T-helper 2 cell treated with Interferon-gamma antibody and Interleukin-4, amounts not matched to agents 5 μg/mL and 100 μg/mL, for 36 hours (primary cell): ENCODE data around the gene CDIPT.

Experiments used
- DNase-seq: peaks from one replicate; pipeline ENCODE4 v3.0.0; 2021; ENCODE audit warnings: low spot score
- H3K27ac Mint-ChIP-seq: one replicate; pipeline ENCODE4 v1.8.0; 2021; ENCODE audit warnings: mild to moderate bottlenecking, mixed read lengths
- H3K27me3 Mint-ChIP-seq: one replicate; pipeline ENCODE4 v1.8.0; 2021; ENCODE audit warnings: low read depth, mixed read lengths
- H3K36me3 Mint-ChIP-seq: one replicate; pipeline ENCODE4 v1.8.0; 2021; ENCODE audit warnings: low read depth, mixed read lengths
- H3K4me1 Mint-ChIP-seq: one replicate; pipeline ENCODE4 v1.8.0; 2021; ENCODE audit warnings: low read depth, mixed read lengths
- H3K4me3 Mint-ChIP-seq: one replicate; pipeline ENCODE4 v1.8.0; 2022; ENCODE audit warnings: mild to moderate bottlenecking, moderate library complexity, mixed read lengths
- H3K9me3 Mint-ChIP-seq: one replicate; pipeline ENCODE4 v1.8.0; 2021; ENCODE audit warnings: mixed read lengths

Gene CDIPT

DNA sequence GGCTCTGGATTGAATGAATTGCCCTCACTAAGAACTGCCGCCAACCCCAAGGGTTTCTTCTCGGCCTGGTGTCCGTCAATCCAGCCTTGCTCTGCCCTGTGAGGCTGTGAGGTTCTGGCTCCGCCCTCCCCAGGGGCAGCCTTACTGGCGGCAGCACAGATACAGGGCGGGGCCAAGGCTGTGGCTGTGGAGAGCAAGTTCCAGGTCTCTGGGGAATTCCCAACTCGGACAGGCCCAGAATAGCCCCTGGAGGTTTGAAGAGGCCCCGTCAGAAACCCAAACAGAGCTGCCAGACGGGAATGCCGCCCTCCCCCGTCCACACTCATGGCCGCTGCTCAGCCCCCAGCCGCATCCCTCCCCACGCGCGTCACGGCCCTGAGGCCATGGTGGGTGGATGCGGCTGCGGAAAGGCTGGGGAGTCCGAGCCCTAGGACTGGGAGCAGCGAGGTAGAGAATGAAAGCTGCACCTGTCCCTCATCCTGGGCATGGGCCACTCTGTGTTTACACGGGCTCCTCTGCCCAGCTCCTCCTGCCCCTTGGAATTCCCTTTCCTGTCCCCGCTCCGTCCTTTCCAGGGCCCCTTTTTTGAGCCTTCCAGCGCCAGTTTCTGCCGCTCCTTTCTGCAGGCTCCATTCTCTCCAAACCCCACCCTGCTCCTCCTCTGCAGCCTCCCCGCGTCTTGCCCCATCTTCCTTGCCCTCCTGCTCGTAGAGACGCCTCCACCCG, 51.7 kb downstream of the CDIPT start:
- peaks cover 8% of the 10 kb centered on the region for H3K27me3 Mint-ChIP-seq
- H3K4me1 Mint-ChIP-seq, result peaks cover 38% of the 10 kb centered on the region
- peak; percentile 88 for DNase-seq
- peak overlapping the region; percentile 85 for H3K4me3 Mint-ChIP-seq
- H3K27ac Mint-ChIP-seq, result peak overlapping the region; percentile 80
- H3K9me3 Mint-ChIP-seq, result no peaks in the 10 kb centered on the region
- H3K36me3 Mint-ChIP-seq, result peaks cover 32% of the 10 kb centered on the region

DNA sequence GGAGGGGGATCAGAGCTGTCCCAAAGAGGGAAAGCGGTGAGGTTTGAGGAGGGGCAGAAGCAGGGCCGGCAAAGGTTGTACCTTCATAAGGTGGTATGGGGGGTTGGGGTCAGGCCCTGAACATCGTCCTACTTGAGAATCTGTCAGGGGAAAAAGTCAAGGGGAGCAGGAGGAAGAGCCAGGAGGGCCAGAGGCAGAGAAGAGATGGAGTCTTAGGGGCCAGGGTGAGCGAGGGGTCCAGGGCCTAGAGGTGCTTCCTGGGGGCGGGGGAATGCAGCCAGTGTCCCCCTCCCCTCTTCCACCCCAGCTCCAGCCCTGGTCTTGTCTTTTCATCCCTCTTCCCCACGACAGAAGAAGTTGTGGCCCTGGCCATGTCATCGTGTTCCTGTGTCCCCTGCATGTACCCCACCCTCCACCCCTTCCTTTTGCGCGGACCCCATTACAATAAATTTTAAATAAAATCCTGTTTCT, 52.3 kb downstream of the CDIPT start:
- Mint-ChIP-seq H3K27ac (peak overlapping the region; percentile 77), H3K36me3 (peaks cover 30% of the 10 kb centered on the region)
- no peak for DNase-seq

DNA sequence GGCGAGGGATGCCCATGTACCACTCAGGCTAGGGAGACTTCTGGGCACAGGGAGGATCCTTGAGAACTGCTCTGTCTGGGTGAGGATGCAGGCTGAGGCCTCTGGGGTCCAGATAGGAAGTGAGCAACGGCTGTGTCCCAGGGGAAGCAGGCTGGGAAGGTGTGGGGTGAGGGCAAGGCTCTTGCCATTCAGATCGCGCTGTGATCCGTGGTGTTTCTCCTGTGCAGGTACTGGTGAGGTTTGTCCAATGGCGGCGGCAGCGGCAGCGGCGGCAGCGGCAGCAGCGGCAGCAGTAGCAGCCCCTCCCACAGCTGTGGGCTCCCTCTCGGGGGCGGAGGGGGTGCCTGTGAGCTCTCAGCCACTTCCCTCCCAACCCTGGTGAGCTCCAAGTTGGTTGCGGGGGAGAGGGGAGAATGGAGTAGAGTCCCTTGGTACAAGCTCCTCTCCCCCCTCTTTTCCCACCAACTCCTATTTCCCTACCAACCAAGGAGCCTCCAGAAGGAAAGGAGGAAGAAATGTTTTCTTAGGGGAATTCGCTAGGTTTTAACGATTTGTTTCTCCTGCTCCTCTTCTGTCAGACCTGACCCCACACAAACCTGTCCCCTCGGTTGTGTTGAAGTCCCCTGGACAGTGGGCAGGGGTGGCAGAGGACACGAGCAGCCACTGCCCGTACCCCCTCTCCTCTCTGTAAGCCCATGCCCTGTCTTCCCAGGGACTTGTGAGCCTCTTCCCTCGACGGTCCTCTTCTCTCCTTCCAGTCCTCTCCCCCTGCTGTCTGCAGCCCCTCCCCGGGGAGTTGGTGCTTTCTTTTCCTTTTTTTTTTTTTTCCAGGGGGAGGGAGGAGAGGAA, 53.0 kb downstream of the CDIPT start:
- peaks cover 33% of the 10 kb centered on the region for H3K36me3 Mint-ChIP-seq
- H3K27me3 Mint-ChIP-seq, result peaks cover 8% of the 10 kb centered on the region

More for the DNA sequence above, 52.3 kb downstream of the CDIPT start:
- H3K4me1 Mint-ChIP-seq, result peaks cover 36% of the 10 kb centered on the region
- peak overlapping the region; percentile 85 for H3K4me3 Mint-ChIP-seq
- no peaks in the 10 kb centered on the region for H3K9me3 Mint-ChIP-seq
- peaks cover 8% of the 10 kb centered on the region for H3K27me3 Mint-ChIP-seq

DNA sequence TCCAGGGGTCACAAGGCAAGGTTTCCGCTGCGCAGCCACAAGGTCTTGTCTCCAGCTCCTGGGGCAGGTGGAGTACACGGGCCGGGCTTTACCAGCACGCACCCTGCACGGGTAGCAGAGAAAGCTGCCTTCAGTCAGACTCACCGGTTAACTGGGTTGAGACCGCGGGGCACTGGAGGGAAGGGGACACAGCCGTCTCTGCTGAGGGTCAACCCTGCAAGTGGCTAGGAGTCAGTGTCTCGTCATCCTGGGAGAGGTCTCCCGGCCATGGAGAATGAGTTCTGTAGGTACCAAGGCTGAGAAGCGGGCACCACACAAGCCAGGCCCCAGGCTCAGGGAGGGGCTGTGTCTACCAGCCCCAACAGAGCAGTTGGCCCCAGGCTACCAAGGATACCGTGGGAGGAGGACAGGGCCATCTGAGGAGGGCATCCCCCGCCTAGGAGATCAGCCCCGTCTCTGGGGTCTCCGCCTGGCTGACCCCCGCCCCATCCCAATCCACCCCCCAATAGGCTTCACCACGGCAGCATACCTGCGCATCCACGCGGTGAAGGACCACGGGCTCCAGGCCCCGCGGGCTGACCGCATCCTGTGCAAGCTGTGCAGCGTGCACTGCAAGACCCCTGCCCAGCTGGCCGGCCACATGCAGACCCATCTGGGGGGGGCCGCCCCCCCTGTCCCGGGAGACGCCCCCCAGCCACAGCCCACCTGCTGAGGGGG, 53.8 kb downstream of the CDIPT start:
- H3K9me3 Mint-ChIP-seq, result no peaks in the 10 kb centered on the region
- no peak for DNase-seq
- H3K27me3 Mint-ChIP-seq, result peaks cover 8% of the 10 kb centered on the region
- H3K4me3 Mint-ChIP-seq, result peak overlapping the region; percentile 92
- peaks cover 32% of the 10 kb centered on the region for H3K4me1 Mint-ChIP-seq
- H3K36me3 Mint-ChIP-seq, result peaks cover 39% of the 10 kb centered on the region
- H3K27ac Mint-ChIP-seq, result peak overlapping the region; percentile 94

More for the DNA sequence above, 53.0 kb downstream of the CDIPT start:
- H3K27ac Mint-ChIP-seq, result peak overlapping the region; percentile 77
- no peak for DNase-seq
- peak overlapping the region; percentile 85 for H3K4me3 Mint-ChIP-seq
- peaks cover 34% of the 10 kb centered on the region for H3K4me1 Mint-ChIP-seq
- no peaks in the 10 kb centered on the region for H3K9me3 Mint-ChIP-seq
